ENCODE measurements around the gene RCOR2.

RCOR2 gene

GRCh38 chr11:63951779-63952536 is 35.0 kb upstream of the RCOR2 start:
- peak; percentile 54 to 86 (median 81) for DNase-seq
- 50% methylated on average over 19 of the region's 20 CpGs for WGBS (ENCODE audit: insufficient coverage)
- ChIA-PET POLR2A (no interaction called here), CTCF (interaction anchor here (1.4 to 2.4 kb wide), 3 partner anchors 9 to 124 kb away, joined by 4 to 10 read pairs (median 6); no protein-coding TSS in a partner anchor)
- Histone ChIP-seq H3K4me3 (ENCODE audit: control insufficient read depth in 1 of 7, extremely low read depth in 1 of 7, insufficient read depth in 4 of 7, low read depth in 2 of 7, low read length in 6 of 7) (peak overlapping the region in 2 of 7 experiments; percentile 31 to 35), H3K27ac (ENCODE audit: insufficient read depth in 1 of 2, low read depth in 1 of 2, low read length in 2 of 2, poor library complexity in 1 of 2, severe bottlenecking in 2 of 2) (peak overlapping the region in 1 of 2 experiments; percentile 28), H3K27me3 (replicated peaks in 2 of 5; ENCODE audit: control insufficient read depth in 4 of 5, insufficient read depth in 5 of 5, low read length in 4 of 5) (no peaks in the 10 kb centered on the region), H3K36me3 (ENCODE audit: control insufficient read depth in 4 of 4, insufficient read depth in 4 of 4, low read length in 3 of 4) (peaks cover 13 to 54% (median 36%) of the 10 kb centered on the region in 4 experiments), H3K4me1 (ENCODE audit: control extremely low read depth in 1 of 4, control insufficient read depth in 4 of 4, insufficient read depth in 4 of 4, low read length in 3 of 4) (peaks cover 0 to 15% (median 13%) of the 10 kb centered on the region in 4 experiments), H3K9me3 (ENCODE audit: control extremely low read depth in 1 of 5, control insufficient read depth in 4 of 5, insufficient read depth in 2 of 5, low read depth in 1 of 5, low read length in 4 of 5) (no peaks in the 10 kb centered on the region)

- Histone ChIP-seq H3K9me3 (ENCODE audit: control extremely low read depth in 1 of 5, control insufficient read depth in 4 of 5, insufficient read depth in 2 of 5, low read depth in 1 of 5, low read length in 4 of 5) (no peaks in the 10 kb centered on the region), H3K4me1 (ENCODE audit: control extremely low read depth in 1 of 4, control insufficient read depth in 4 of 4, insufficient read depth in 4 of 4, low read length in 3 of 4) (peaks cover 1 to 8% (median 6%) of the 10 kb centered on the region in 4 experiments), H3K36me3 (ENCODE audit: control insufficient read depth in 4 of 4, insufficient read depth in 4 of 4, low read length in 3 of 4) (peaks cover 3 to 44% (median 17%) of the 10 kb centered on the region in 4 experiments), H3K27me3 (replicated peaks in 2 of 5; ENCODE audit: control insufficient read depth in 4 of 5, insufficient read depth in 5 of 5, low read length in 4 of 5) (no peaks in the 10 kb centered on the region), H3K4me3 (ENCODE audit: control insufficient read depth in 1 of 7, extremely low read depth in 1 of 7, insufficient read depth in 4 of 7, low read depth in 2 of 7, low read length in 6 of 7) (no peak overlapping the region), H3K27ac (ENCODE audit: insufficient read depth in 1 of 2, low read depth in 1 of 2, low read length in 2 of 2, poor library complexity in 1 of 2, severe bottlenecking in 2 of 2) (no peak overlapping the region)
- WGBS (ENCODE audit: insufficient coverage) = 83% methylated on average over 12 of the region's 14 CpGs
- DNase-seq = peak in 2 of 3 donors; percentile 64 to 69
- ChIA-PET CTCF (interaction anchor here (0.8 to 6.2 kb wide), 25 partner anchors 9 to 205 kb away, joined by 3 to 80 read pairs (median 5); partner anchors contain the start of genes MARK2, RCOR2 and ZFTA), POLR2A (interaction anchor here (1.2 kb wide), 1 partner anchor 107 kb away, joined by 3 read pairs; no protein-coding TSS in a partner anchor)
These were observed 28.7 kb upstream of the RCOR2 start for GRCh38 chr11:63945477-63946163.

GRCh38 chr11:63944987-63945386 is 28.0 kb upstream of the RCOR2 start:
- Histone ChIP-seq H3K4me3 (ENCODE audit: control insufficient read depth in 1 of 7, extremely low read depth in 1 of 7, insufficient read depth in 4 of 7, low read depth in 2 of 7, low read length in 6 of 7) (no peak overlapping the region), H3K36me3 (ENCODE audit: control insufficient read depth in 4 of 4, insufficient read depth in 4 of 4, low read length in 3 of 4) (peaks cover 3 to 43% (median 17%) of the 10 kb centered on the region in 4 experiments), H3K9me3 (ENCODE audit: control extremely low read depth in 1 of 5, control insufficient read depth in 4 of 5, insufficient read depth in 2 of 5, low read depth in 1 of 5, low read length in 4 of 5) (no peaks in the 10 kb centered on the region), H3K4me1 (ENCODE audit: control extremely low read depth in 1 of 4, control insufficient read depth in 4 of 4, insufficient read depth in 4 of 4, low read length in 3 of 4) (peaks cover 6 to 14% (median 12%) of the 10 kb centered on the region in 4 experiments), H3K27me3 (replicated peaks in 2 of 5; ENCODE audit: control insufficient read depth in 4 of 5, insufficient read depth in 5 of 5, low read length in 4 of 5) (no peaks in the 10 kb centered on the region), H3K27ac (ENCODE audit: insufficient read depth in 1 of 2, low read depth in 1 of 2, low read length in 2 of 2, poor library complexity in 1 of 2, severe bottlenecking in 2 of 2) (no peak overlapping the region)
- ChIA-PET CTCF (interaction anchor here (1.1 to 6.2 kb wide), 17 partner anchors 13 to 204 kb away, joined by 3 to 80 read pairs (median 6); partner anchors contain the start of genes MARK2, RCOR2 and ZFTA), POLR2A (interaction anchor here (1.2 kb wide), 1 partner anchor 107 kb away, joined by 3 read pairs; no protein-coding TSS in a partner anchor)
- DNase-seq = no peak
- 95% methylated on average over 8 of the region's 8 CpGs for WGBS (ENCODE audit: insufficient coverage)

- Histone ChIP-seq H3K9me3 (ENCODE audit: control extremely low read depth in 1 of 5, control insufficient read depth in 4 of 5, insufficient read depth in 2 of 5, low read depth in 1 of 5, low read length in 4 of 5) (no peaks in the 10 kb centered on the region), H3K27me3 (replicated peaks in 2 of 5; ENCODE audit: control insufficient read depth in 4 of 5, insufficient read depth in 5 of 5, low read length in 4 of 5) (no peaks in the 10 kb centered on the region), H3K36me3 (ENCODE audit: control insufficient read depth in 4 of 4, insufficient read depth in 4 of 4, low read length in 3 of 4) (peaks cover 2 to 40% (median 14%) of the 10 kb centered on the region in 4 experiments), H3K27ac (ENCODE audit: insufficient read depth in 1 of 2, low read depth in 1 of 2, low read length in 2 of 2, poor library complexity in 1 of 2, severe bottlenecking in 2 of 2) (no peak overlapping the region), H3K4me3 (ENCODE audit: control insufficient read depth in 1 of 7, extremely low read depth in 1 of 7, insufficient read depth in 4 of 7, low read depth in 2 of 7, low read length in 6 of 7) (no peak overlapping the region), H3K4me1 (ENCODE audit: control extremely low read depth in 1 of 4, control insufficient read depth in 4 of 4, insufficient read depth in 4 of 4, low read length in 3 of 4) (peaks cover 8 to 28% (median 27%) of the 10 kb centered on the region in 4 experiments)
- ChIA-PET POLR2A (interaction anchor here (0.5 to 1.3 kb wide), 2 partner anchors 175 to 1247 kb away, joined by 3 to 4 read pairs; partner anchors contain the start of gene ZFTA), CTCF (interaction anchor here (0.7 to 2.1 kb wide), 13 partner anchors 9 to 163 kb away, joined by 3 to 7 read pairs (median 4); no protein-coding TSS in a partner anchor)
- WGBS (ENCODE audit: insufficient coverage) = 100% methylated on average over 2 of the region's 3 CpGs
- DNase-seq = no peak
These were observed 25.8 kb upstream of the RCOR2 start for GRCh38 chr11:63942803-63943202.

- no peaks in the 10 kb centered on the region for H3K27me3 ChIP-seq (replicated peaks in 2 of 5; ENCODE audit: control insufficient read depth in 4 of 5, insufficient read depth in 5 of 5, low read length in 4 of 5)
- ChIA-PET CTCF (interaction anchor here (0.7 to 1.6 kb wide), 9 partner anchors 8 to 162 kb away, joined by 3 to 7 read pairs (median 4); no protein-coding TSS in a partner anchor), POLR2A (interaction anchor here (1.3 kb wide), 1 partner anchor 174 kb away, joined by 4 read pairs; the partner anchor contains the start of gene ZFTA)
- H3K4me1 ChIP-seq (ENCODE audit: control extremely low read depth in 1 of 4, control insufficient read depth in 4 of 4, insufficient read depth in 4 of 4, low read length in 3 of 4) = peaks cover 8 to 33% (median 30%) of the 10 kb centered on the region in 4 experiments
- no peak overlapping the region for H3K27ac ChIP-seq (ENCODE audit: insufficient read depth in 1 of 2, low read depth in 1 of 2, low read length in 2 of 2, poor library complexity in 1 of 2, severe bottlenecking in 2 of 2)
- no peak overlapping the region for H3K4me3 ChIP-seq (ENCODE audit: control insufficient read depth in 1 of 7, extremely low read depth in 1 of 7, insufficient read depth in 4 of 7, low read depth in 2 of 7, low read length in 6 of 7)
- no peak for DNase-seq
- H3K9me3 ChIP-seq (ENCODE audit: control extremely low read depth in 1 of 5, control insufficient read depth in 4 of 5, insufficient read depth in 2 of 5, low read depth in 1 of 5, low read length in 4 of 5) = no peaks in the 10 kb centered on the region
- peaks cover 2 to 35% (median 10%) of the 10 kb centered on the region in 4 experiments for H3K36me3 ChIP-seq (ENCODE audit: control insufficient read depth in 4 of 4, insufficient read depth in 4 of 4, low read length in 3 of 4)
- 94% methylated on average over 2 of the region's 4 CpGs for WGBS (ENCODE audit: insufficient coverage)
These were observed 24.9 kb upstream of the RCOR2 start for GRCh38 chr11:63941901-63942300.

GRCh38 chr11:63940786-63941185 is 23.8 kb upstream of the RCOR2 start:
- POLR2A ChIA-PET = no interaction called here
- Histone ChIP-seq H3K9me3 (ENCODE audit: control extremely low read depth in 1 of 5, control insufficient read depth in 4 of 5, insufficient read depth in 2 of 5, low read depth in 1 of 5, low read length in 4 of 5) (no peaks in the 10 kb centered on the region), H3K27ac (ENCODE audit: insufficient read depth in 1 of 2, low read depth in 1 of 2, low read length in 2 of 2, poor library complexity in 1 of 2, severe bottlenecking in 2 of 2) (peak overlapping the region; percentile 8 to 77), H3K4me3 (ENCODE audit: control insufficient read depth in 1 of 7, extremely low read depth in 1 of 7, insufficient read depth in 4 of 7, low read depth in 2 of 7, low read length in 6 of 7) (peak overlapping the region in 3 of 7 experiments; percentile 13 to 84 (median 33)), H3K4me1 (ENCODE audit: control extremely low read depth in 1 of 4, control insufficient read depth in 4 of 4, insufficient read depth in 4 of 4, low read length in 3 of 4) (peaks cover 8 to 33% (median 30%) of the 10 kb centered on the region in 4 experiments), H3K27me3 (replicated peaks in 2 of 5; ENCODE audit: control insufficient read depth in 4 of 5, insufficient read depth in 5 of 5, low read length in 4 of 5) (no peaks in the 10 kb centered on the region), H3K36me3 (ENCODE audit: control insufficient read depth in 4 of 4, insufficient read depth in 4 of 4, low read length in 3 of 4) (peaks cover 0 to 24% (median 5%) of the 10 kb centered on the region in 4 experiments)
- 31% methylated on average over 6 of the region's 6 CpGs for WGBS (ENCODE audit: insufficient coverage)
- CTCF ChIA-PET = no interaction called here
- peak in 2 of 3 donors; percentile 67 to 74 for DNase-seq
